Tibial artery (tissue), 4 donors: ENCODE measurements around the gene ANO1.
A peak's percentile ranks its signal among the peaks of the same experiment; 100 is the strongest.
"Not testable (repeated sequence)": the region's sequence is repeated elsewhere in the genome, so short reads cannot be mapped to it uniquely, and the experiment has no call there.

Experiments
- DNase-seq, 2 donors: peaks; one replicate each; pipeline ENCODE4 v3.0.0-alpha.2; 2019
- H3K27ac ChIP-seq, 2 donors: fragments of 200-600 bp; sonication (generic) in 1 of 2; 1 replicate in 1 of 2; 2 replicates in 1 of 2; pipeline ENCODE4 v1.5.1; 2018 to 2019; ENCODE audit warnings: mild to moderate bottlenecking in 1 of 2
- H3K27me3 ChIP-seq, 2 donors: fragments of 200-600 bp; sonication (generic) in 1 of 2; one replicate each; pipeline versions ENCODE4 v1.5.1 to v1.6.0; 2016 to 2019
- H3K36me3 ChIP-seq, 3 donors: fragments of 200-600 bp; sonication (generic) in 2 of 3; one replicate each; pipeline ENCODE4 v1.5.1; 2016 to 2019; ENCODE audit warnings: mild to moderate bottlenecking in 2 of 3
- H3K4me1 ChIP-seq, 4 donors: fragments of 200-600 bp; sonication (generic) in 2 of 4; 1 replicate in 3 of 4; 2 replicates in 1 of 4; pipeline ENCODE4 v1.5.1; 2016 to 2019
- H3K4me3 ChIP-seq, 2 donors: fragments of 200-600 bp; sonication (generic) in 1 of 2; 1 replicate in 1 of 2; 2 replicates in 1 of 2; pipeline ENCODE4 v1.5.1; 2018 to 2019; ENCODE audit warnings: mild to moderate bottlenecking in 2 of 2
- H3K9me3 ChIP-seq, 3 donors: fragments of 200-600 bp; sonication (generic) in 1 of 3; one replicate each; pipeline ENCODE4 v1.5.1; 2016 to 2019
- CTCF ChIP-seq, 2 experiments: fragments of 200-600 bp in 1 of 2; fragments of 450-650 bp in 1 of 2; IDR thresholded peaks; one replicate each; pipeline ENCODE4 v1.5.1; 2017 to 2019; ENCODE audit warnings: antibody characterized with exemption in 2 of 2, mild to moderate bottlenecking in 1 of 2, moderate library complexity in 1 of 2
- intact Hi-C: fragments of 100-400 bp; cut with DNase I; formaldehyde crosslinking; loops from one replicate; pipeline ENCODE4 v1.15.0; 2023; ENCODE audit warnings: low total_unique reads

The ANO1 gene

DNA sequence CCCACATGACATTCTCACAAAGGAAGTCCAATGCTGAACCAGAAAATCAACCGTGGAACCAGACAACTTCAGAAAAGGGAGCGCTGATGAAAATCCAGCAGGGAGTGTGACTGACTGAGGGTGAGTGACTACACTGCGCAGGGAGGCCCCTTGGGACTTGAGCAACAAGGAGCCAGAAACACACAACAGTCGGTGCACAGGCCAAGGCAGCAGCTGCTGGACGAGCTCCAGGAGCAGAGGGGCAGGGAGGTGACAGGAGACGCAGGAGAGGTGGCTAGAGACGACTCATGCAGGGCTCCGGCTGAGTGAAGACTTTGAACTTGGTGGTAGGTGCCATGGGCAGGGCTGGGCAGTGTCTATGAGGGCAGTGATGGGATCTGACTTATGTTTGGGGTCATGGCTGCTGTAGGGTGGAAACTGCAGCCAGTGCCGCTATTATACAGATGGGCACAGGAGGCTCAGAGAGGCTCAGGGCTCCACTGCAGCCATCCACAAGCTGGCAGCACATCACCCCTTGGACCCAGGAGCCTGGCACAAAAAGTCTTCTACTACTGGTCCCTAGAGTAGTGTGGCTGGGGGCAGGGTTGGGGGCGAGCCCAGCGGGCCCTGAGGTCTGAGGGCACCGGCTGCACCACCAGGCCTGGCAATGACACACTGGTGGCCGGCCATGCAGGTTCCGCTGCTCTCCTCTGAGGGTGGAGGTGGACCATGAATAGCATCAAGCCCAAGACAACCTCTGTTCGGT, 114.7 kb downstream of the ANO1 start:
- H3K27me3 ChIP-seq, result no peaks in the 10 kb centered on the region
- H3K9me3 ChIP-seq, result no peaks in the 10 kb centered on the region
- H3K27ac ChIP-seq, result no peak overlapping the region
- H3K36me3 ChIP-seq, result peaks cover 1 to 15% (median 3%) of the 10 kb centered on the region in 3 donors
- intact Hi-C loops, result loop anchor here (10.0 kb wide), 1 partner anchor 478 kb away; no protein-coding TSS in a partner anchor
- H3K4me1 ChIP-seq, result peaks cover 0 to 16% (median 4%) of the 10 kb centered on the region in 4 donors
- no peak for TF ChIP-seq CTCF (IDR thresholded peaks at IDR 0.05)
- no peak overlapping the region for H3K4me3 ChIP-seq
- peak in 1 of 2 donors; percentile 83 for DNase-seq

DNA sequence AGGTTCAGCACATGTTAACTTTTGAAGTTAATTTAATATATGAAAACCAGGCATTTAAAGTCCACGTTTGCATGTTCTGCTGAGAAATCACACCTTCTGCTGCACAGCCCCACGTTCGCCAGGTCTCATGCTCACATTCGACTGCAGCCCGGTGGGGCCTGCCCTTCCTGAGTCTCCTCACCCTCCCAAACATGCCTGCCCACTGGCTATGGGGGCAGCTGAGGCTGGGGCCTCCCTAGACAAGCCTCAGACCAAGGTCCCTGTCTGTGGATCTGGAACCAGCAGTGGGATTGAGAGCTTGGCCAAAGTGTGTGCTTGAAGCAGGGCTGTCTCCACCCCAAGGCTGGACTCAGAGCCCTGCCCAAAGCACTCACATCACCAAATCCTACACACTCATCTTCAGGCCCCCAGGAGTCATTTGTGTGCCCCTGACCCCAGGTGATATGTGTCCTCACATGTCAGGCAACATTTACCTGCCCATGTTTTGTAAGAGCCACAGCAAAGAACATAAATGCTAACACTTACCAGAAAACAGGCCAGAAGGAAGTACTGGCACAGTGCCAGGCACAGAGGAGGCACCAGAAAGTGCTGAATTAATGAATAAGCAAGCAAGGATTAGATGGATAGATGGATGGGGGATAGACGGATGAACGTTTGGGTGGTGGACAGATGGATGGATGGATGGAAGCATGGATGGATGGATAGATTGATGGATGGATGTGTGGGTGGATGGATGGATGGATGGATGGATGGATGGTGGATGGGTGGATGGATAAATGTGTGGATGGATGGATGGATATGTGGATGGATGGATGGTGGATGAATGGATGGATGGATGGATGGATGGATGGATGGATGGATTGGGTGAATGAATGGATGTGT, 115.5 kb downstream of the ANO1 start:
- peaks cover 0 to 16% (median 4%) of the 10 kb centered on the region in 4 donors for H3K4me1 ChIP-seq
- DNase-seq, result no peak
- H3K36me3 ChIP-seq, result peaks cover 0 to 7% (median 0%) of the 10 kb centered on the region in 3 donors
- no peak overlapping the region for H3K27ac ChIP-seq
- H3K9me3 ChIP-seq, result no peaks in the 10 kb centered on the region
- intact Hi-C loops, result loop anchor here (2.0 to 10.0 kb wide), 2 partner anchors 479 to 507 kb away; no protein-coding TSS in a partner anchor
- H3K27me3 ChIP-seq, result no peaks in the 10 kb centered on the region
- no peak for TF ChIP-seq CTCF (IDR thresholded peaks at IDR 0.05)
- no peak overlapping the region for H3K4me3 ChIP-seq

DNA sequence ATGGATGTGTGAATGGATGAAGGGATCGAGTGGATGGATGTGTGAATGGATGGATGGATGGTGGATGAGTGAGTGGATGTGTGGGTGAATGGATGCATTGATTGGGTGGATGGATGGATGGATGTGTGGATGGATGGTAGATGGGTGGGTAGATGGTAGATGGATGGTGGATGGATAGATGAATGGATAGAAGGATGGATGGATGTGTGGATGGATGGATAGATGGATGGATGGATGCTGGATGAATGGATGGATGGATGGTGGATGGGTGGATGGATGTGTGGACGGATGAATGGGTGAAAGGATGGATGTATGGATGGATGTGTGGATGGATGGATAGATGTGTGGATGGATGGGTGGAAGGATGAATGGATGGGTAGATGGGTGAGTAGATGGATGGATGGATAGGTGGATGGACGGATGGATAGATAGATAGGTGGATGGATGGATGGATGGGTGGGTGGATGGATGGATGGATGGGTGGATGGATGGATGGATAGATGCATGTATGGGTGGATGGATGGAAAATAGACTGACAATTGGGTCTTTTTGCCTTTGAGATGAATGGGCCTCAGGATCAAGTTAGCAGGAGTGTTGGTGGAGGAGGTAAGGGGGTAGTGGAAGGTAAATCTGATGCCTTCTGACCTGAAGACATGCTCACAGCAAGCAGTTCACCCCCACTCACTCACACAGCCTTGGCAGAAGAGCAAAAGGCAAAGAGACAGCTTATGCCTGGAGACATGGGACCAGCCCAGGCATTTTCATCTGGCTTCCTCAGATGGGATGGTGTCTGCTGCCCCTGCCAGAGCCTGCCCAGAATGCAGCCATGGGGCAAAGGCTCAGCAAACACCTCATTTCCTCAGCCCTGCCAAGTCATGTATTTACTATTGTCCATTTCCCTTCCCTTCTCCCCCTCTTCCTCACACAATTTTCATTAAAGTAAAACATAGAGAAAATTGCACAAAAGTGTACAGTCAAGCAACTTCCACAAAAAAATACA, 117.0 kb downstream of the ANO1 start:
- Histone ChIP-seq H3K9me3 (no peaks in the 10 kb centered on the region), H3K27me3 (peaks cover 0 to 4% of the 10 kb centered on the region in 2 donors), H3K36me3 (no peaks in the 10 kb centered on the region), H3K27ac (no peak overlapping the region), H3K4me3 (no peak overlapping the region), H3K4me1 (peaks cover 0 to 16% (median 4%) of the 10 kb centered on the region in 4 donors)
- intact Hi-C loops, result loop anchor here (2.0 to 10.0 kb wide), 2 partner anchors 480 to 508 kb away; no protein-coding TSS in a partner anchor
- TF ChIP-seq CTCF (IDR thresholded peaks at IDR 0.05), result no peak
- DNase-seq, result no peak

GRCh38 chr11:70200212-70200844, 122.2 kb downstream of the ANO1 start:
- Histone ChIP-seq H3K36me3 (peaks cover 0 to 5% (median 4%) of the 10 kb centered on the region in 3 donors), H3K9me3 (no peaks in the 10 kb centered on the region), H3K4me3 (no peak overlapping the region), H3K27me3 (peaks cover 0 to 4% of the 10 kb centered on the region in 2 donors), H3K27ac (no peak overlapping the region), H3K4me1 (peaks cover 0 to 19% (median 16%) of the 10 kb centered on the region in 4 donors)
- intact Hi-C loops, result loop anchor here (10.0 kb wide), 1 partner anchor 74 kb away; the partner anchor contains the start of gene PPFIA1
- DNase-seq, result no peak
- TF ChIP-seq CTCF (IDR thresholded peaks at IDR 0.05), result no peak

- intact Hi-C loops, result loop anchor here (10.0 kb wide), 1 partner anchor 74 kb away; the partner anchor contains the start of gene PPFIA1
These were observed 122.9 kb downstream of the ANO1 start for GRCh38 chr11:70201047-70201446.

More at GRCh38 chr11:70201047-70201446, 122.9 kb downstream of the ANO1 start:
- not testable (repeated sequence) for H3K27ac ChIP-seq, H3K9me3 ChIP-seq, H3K27me3 ChIP-seq, DNase-seq, H3K4me3 ChIP-seq
- Histone ChIP-seq H3K4me1 (peaks cover 0 to 26% (median 18%) of the 10 kb centered on the region in 4 donors), H3K36me3 (peaks cover 0 to 11% (median 9%) of the 10 kb centered on the region in 3 donors)
